CD4-positive, alpha-beta T cell treated with Interleukin-2 at 100 ng/mL for 4 hours (primary cell): Measurements from ENCODE around the gene CMSS1.

Experiments
- DNase-seq: peaks from one replicate; pipeline ENCODE4 v3.0.0-alpha.2; 2020; ENCODE audit warnings: low spot score

The CMSS1 gene

DNA sequence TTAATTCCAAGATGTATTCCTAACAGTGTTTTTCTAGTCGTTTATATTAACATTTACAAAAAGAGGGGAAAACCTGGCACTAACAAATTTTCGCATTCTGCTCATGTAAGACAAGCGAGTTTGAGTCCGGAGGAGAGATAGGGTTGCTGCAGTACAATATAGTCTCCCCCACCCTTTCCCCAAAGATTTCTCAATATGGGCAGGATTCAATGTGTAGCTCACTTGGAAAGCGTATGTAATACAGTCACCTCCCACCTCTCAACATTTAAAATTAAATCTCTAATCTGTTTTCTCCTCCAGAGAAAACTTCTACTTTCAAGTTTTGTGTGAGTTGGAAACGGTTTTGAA is 57.9 kb downstream of the CMSS1 start:
- DNase-seq: no peak

GRCh38 chr3:99875929-99876841 is 58.5 kb downstream of the CMSS1 start:
- DNase-seq: peak; percentile 61

- DNase-seq: no peak
Measured at GRCh38 chr3:99877031-99877579, 59.4 kb downstream of the CMSS1 start.

GRCh38 chr3:99878005-99878404 is 60.3 kb downstream of the CMSS1 start:
- no peak for DNase-seq

- DNase-seq: no peak
Measured at GRCh38 chr3:99879275-99879674, 61.6 kb downstream of the CMSS1 start.

GRCh38 chr3:99881121-99881524 is 63.5 kb downstream of the CMSS1 start:
- no peak for DNase-seq

GRCh38 chr3:99882436-99883137 is 64.9 kb downstream of the CMSS1 start:
- DNase-seq: no peak

- DNase-seq: no peak
Measured at GRCh38 chr3:99883138-99883461, 65.4 kb downstream of the CMSS1 start.

- DNase-seq: no peak
Measured at GRCh38 chr3:99883693-99884092, 66.0 kb downstream of the CMSS1 start.

- no peak for DNase-seq
Measured at GRCh38 chr3:99884484-99884883, 66.8 kb downstream of the CMSS1 start.

- no peak for DNase-seq
Measured at GRCh38 chr3:99885085-99885484, 67.4 kb downstream of the CMSS1 start.

DNA sequence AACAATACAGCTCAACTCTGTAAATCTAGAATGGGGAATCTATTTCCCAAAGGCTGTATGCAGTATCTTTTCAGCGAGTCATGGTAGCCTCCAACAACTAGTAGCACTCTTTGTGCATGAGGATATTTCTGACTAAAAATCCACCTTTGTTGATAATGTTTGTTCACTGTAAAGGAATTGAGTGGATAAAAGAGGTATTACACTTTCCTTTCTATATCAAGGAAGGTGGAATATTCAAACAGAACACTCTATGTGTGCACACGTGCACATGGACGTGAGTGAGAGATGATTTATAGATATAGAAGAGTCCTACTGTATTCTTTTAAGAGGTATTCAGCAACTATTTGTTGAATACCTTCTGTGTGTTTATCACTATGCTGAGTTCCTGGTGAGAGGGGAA is 68.2 kb downstream of the CMSS1 start:
- DNase-seq: no peak

GRCh38 chr3:99891610-99892285 is 74.1 kb downstream of the CMSS1 start:
- no peak for DNase-seq

DNA sequence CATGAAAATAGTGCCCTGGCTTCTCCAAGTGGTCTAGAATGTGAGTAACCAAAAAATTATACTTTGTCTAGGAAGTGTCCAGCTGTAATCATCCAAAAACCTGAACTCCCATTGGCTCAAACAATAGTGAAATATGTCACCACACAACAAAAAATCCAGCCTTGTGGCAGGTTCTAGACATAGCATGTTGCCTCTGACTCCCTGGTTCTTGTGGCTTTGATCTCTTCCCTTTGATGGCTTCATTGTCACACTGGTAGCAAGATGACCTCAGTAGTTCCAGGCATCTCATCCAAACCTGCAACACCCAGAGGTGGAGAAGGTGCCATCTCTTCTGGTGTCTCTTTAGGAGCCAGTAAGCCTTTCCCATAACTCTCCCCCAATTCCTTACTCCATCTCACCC is 74.7 kb downstream of the CMSS1 start:
- DNase-seq: no peak

DNA sequence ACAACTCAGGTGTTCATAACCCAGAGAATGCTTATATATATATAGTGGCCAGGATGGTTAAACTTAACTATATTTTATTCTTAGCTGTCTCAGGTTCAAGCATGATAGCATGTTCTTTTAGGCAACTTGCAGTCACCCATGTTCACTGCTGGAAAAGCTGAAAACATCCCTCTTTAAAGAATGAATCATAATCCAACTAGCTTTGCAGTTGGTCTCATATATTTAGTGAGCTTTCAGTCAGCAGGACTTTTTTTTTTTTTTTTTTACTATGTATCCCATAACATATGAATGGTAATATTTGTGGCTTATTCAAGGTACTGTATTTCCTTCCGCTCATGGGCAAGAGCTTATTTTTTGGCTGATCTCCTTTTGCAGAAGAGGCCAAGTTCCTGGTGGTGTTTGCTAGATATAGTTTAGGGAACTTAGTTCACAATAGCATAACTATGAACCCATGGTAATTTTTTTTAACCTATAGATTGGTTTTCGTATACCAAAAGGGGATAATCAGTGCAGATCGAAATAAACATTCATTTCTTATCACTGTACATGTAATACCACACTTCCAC is 77.6 kb downstream of the CMSS1 start:
- no peak for DNase-seq

- no peak for DNase-seq
Measured at GRCh38 chr3:99895703-99896441, 78.2 kb downstream of the CMSS1 start.

GRCh38 chr3:99896482-99896881 is 78.8 kb downstream of the CMSS1 start:
- DNase-seq: no peak

DNA sequence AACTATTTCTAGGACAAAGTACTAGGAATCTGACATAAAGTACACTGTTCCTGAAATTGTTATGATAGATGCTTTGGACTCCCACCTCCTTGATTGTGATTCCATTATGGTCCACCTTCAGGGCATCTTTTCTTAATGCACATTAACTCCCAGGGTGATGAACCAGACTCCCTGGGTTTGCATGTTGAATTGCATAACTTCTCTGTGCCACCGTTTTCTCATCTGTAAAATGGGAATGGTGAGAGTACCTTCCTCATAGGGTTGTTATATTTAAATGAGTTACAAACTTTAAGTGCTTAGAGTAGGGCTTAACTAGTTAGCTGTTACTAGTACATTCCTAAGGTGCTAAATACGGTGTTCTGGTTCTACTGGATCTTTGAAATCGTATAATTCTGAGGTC is 81.9 kb downstream of the CMSS1 start:
- DNase-seq: no peak

DNA sequence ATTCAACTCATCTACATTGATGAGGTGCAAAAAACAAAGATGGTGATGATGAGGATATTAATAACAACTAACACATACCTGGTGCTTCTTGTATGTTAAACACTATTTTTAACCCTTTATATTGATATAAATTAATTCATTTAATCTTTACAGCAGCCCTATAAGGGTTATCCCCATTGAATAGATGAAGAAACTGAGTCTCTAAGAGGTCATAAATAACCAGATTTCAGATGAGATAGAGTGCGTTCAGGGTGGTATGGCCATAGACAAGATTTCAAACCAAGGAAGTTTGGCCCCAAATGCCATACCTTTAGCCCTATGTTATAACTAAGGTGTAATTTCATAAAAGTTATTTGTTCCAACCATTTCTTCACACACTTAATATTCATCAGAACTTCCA is 82.6 kb downstream of the CMSS1 start:
- DNase-seq: no peak

GRCh38 chr3:99901200-99901926 is 83.7 kb downstream of the CMSS1 start:
- no peak for DNase-seq

DNA sequence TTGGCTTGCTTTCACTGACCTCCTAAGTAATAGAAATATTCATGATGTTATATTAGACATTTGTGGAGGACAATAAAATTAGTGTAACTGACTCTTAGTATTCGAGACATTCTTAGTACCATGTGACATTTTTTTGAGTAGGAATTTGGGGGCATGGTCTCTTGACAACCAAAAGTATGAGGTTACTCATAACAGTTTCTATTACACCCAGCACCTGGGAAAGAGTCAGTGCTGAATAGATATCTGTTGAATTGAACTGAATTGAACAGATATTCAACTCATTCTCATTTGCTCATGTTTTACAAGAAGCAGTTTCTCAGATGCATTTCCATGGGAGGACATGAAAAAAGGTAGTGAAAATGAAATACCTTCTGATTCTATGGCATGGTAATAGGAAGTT is 84.4 kb downstream of the CMSS1 start:
- DNase-seq: no peak
